Loucy (cell line): Measurements from ENCODE around the gene C19orf12.

Experiments used
- H2AFZ ChIP-seq: fragments of 200-600 bp; sonication (generic); 2 replicates; pipeline ENCODE4 v1.6.0; 2016; ENCODE audit warnings: antibody characterized with exemption, mild to moderate bottlenecking, low read length, moderate library complexity
- H3F3A ChIP-seq: fragments of 200-600 bp; 2 replicates; pipeline ENCODE4 v1.6.0; 2016; ENCODE audit warnings: antibody characterized with exemption, low read depth, mild to moderate bottlenecking
- H3K27me3 ChIP-seq: fragments of 200-600 bp; sonication (generic); 2 replicates; pipeline ENCODE4 v1.6.1; 2014; ENCODE audit warnings: low read length, mild to moderate bottlenecking; ENCODE audit not compliant: insufficient read depth, poor library complexity, severe bottlenecking
- H3K36me3 ChIP-seq: fragments of 200-600 bp; sonication (generic); 2 replicates; pipeline ENCODE4 v1.6.1; 2016; ENCODE audit warnings: low read length; ENCODE audit not compliant: insufficient read depth
- H3K4me1 ChIP-seq: fragments of 200-600 bp; sonication (generic); 2 replicates; pipeline ENCODE4 v1.5.1; 2014; ENCODE audit warnings: low read length, mild to moderate bottlenecking; ENCODE audit not compliant: insufficient read depth, poor library complexity, severe bottlenecking
- H3K4me2 ChIP-seq: fragments of 200-600 bp; sonication (generic); 2 replicates; pipeline ENCODE4 v1.6.0; 2014; ENCODE audit warnings: antibody characterized with exemption, low read length, low read depth, mild to moderate bottlenecking; ENCODE audit not compliant: poor library complexity, severe bottlenecking
- H3K4me3 ChIP-seq: fragments of 200-600 bp; sonication (generic); 2 replicates; pipeline ENCODE4 v1.5.1; 2014; ENCODE audit warnings: low read length, mild to moderate bottlenecking, mixed read lengths; ENCODE audit not compliant: poor library complexity, severe bottlenecking
- H3K79me2 ChIP-seq: fragments of 200-600 bp; sonication (generic); 2 replicates; pipeline ENCODE4 v1.6.1; 2014; ENCODE audit warnings: low read length; ENCODE audit not compliant: insufficient read depth
- H3K9ac ChIP-seq: fragments of 200-600 bp; sonication (generic); 2 replicates; pipeline ENCODE4 v1.6.0; 2014; ENCODE audit warnings: mild to moderate bottlenecking, low read depth, low read length, moderate library complexity; ENCODE audit not compliant: poor library complexity, severe bottlenecking
- H3K9me2 ChIP-seq: fragments of 200-600 bp; sonication (generic); replicated peaks from 2 replicates; pipeline ENCODE4 v1.6.1; 2016; ENCODE audit warnings: low read depth, low read length, mixed read lengths
- H3K9me3 ChIP-seq: fragments of 200-600 bp; sonication (generic); 2 replicates; pipeline ENCODE4 v1.6.1; 2014; ENCODE audit warnings: mild to moderate bottlenecking, antibody characterized with exemption, low read length, low read depth; ENCODE audit not compliant: insufficient read depth
- H4K20me1 ChIP-seq: fragments of 200-600 bp; sonication (generic); 2 replicates; pipeline ENCODE4 v1.6.0; 2014; ENCODE audit warnings: antibody characterized with exemption, low read length, mild to moderate bottlenecking; ENCODE audit not compliant: insufficient read depth, poor library complexity, severe bottlenecking
- CTCF ChIP-seq: fragments of 200-600 bp; sonication (generic); conservative IDR thresholded peaks from 2 replicates; pipeline ENCODE4 v1.5.1; 2014; ENCODE audit warnings: mild to moderate bottlenecking, antibody characterized with exemption, low read length
- EZH2phosphoT487 ChIP-seq: fragments of 200-600 bp; IDR thresholded peaks from 2 replicates; pipeline ENCODE4 v1.6.1; 2018; ENCODE audit warnings: antibody characterized with exemption, mild to moderate bottlenecking, moderate library complexity, borderline replicate concordance

C19orf12 gene

DNA sequence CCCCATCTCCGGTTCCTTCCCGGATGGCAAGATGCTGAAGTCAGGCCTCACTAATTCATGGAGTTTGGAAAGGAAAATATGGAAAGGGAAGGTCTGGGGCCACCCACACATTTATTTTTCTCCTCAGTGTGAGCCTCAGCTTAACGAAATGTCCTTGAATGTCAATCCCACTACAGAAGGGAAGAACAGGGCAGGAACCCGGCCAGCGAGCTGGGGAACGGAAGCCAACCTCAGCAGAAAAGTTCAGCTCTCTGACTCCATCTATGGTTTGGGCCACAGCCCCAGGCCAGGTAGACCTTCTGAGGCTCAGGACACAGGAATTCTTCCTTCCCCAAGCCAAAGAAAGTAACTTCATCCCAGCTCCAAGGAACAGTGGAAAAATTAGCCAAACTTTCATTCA, 8.4 kb downstream of the C19orf12 start:
- Histone ChIP-seq H2AFZ (no peak overlapping the region), H3K4me2 (no peak overlapping the region), H3K4me3 (no peak overlapping the region), H3K9ac (no peak overlapping the region), H3K79me2 (peaks cover 22% of the 10 kb centered on the region), H3K27me3 (no peaks in the 10 kb centered on the region), H3K9me3 (no peaks in the 10 kb centered on the region), H3K9me2 (no peaks in the 10 kb centered on the region), H4K20me1 (no peaks in the 10 kb centered on the region), H3F3A (no peaks in the 10 kb centered on the region), H3K36me3 (peaks cover 3% of the 10 kb centered on the region; the same call in 1 of the 2 replicates), H3K4me1 (peaks cover 6% of the 10 kb centered on the region)
- TF ChIP-seq EZH2phosphoT487 (no peak), CTCF (no peak)

GRCh38 chr19:29705706-29706105, 9.4 kb downstream of the C19orf12 start:
- H4K20me1 ChIP-seq = no peaks in the 10 kb centered on the region
- TF ChIP-seq CTCF = no peak
- no peak for TF ChIP-seq EZH2phosphoT487
- H3K4me1 ChIP-seq = no peaks in the 10 kb centered on the region
- H2AFZ ChIP-seq = no peak overlapping the region
- no peaks in the 10 kb centered on the region for H3K9me2 ChIP-seq
- H3K9ac ChIP-seq = no peak overlapping the region
- H3K9me3 ChIP-seq = no peaks in the 10 kb centered on the region
- H3K4me3 ChIP-seq = no peak overlapping the region
- no peaks in the 10 kb centered on the region for H3F3A ChIP-seq
- no peaks in the 10 kb centered on the region for H3K27me3 ChIP-seq
- peaks cover 3% of the 10 kb centered on the region; the same call in 1 of the 2 replicates for H3K36me3 ChIP-seq
- no peak overlapping the region for H3K4me2 ChIP-seq
- H3K79me2 ChIP-seq = peaks cover 14% of the 10 kb centered on the region

DNA sequence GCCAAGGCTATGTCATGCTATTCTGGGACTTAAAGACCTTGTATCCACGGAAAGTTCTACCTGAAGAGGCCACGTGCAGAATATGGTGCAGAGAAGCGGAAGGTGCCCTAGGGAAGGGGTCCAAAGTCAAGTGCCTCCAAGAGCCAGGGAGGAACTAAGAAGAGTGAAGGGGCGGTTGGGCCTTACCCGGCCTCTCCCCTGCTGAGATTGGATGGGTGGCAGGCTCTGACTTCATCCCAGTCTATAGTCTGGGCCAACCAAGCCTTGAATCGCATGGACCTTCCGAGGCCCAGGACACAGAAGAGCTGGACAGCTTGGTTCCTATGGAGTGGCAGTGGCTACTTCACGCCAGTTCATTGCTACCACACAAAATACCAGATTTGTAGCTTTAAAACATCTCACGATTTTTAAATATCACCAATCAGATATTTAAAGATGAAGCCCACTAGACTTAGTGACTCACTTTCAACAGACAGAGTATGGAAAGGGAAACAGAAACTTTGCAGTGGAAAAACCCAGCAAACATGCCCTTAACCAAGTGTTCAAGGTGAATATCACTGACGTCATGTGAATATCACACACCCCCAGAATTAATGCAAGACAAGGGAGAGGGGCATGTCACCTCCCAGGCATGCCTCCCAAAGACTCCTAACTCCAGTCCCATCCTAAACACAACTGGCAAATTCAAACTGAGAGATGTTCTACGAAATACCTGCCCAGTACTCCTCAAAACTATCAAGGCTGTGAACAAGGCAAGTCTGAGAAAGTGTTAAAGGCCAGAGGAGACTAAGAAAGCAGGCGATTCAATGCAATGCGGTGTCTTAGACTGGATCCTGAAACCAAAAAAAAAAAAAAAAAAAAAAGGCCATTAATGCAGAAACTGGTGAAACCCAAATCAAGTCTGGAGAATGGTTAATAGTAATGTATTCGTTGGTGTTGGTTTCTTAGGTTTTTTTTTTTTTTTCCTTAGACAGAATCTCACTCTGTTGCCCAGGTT, 10.2 kb downstream of the C19orf12 start:
- H3K4me2 ChIP-seq = no peak overlapping the region

More for the DNA sequence above, 10.2 kb downstream of the C19orf12 start:
- TF ChIP-seq CTCF = no peak
- TF ChIP-seq EZH2phosphoT487 = no peak
- H3K27me3 ChIP-seq = no peaks in the 10 kb centered on the region
- no peak overlapping the region for H3K4me3 ChIP-seq
- H3K36me3 ChIP-seq = peaks cover 3% of the 10 kb centered on the region; the same call in 1 of the 2 replicates
- no peak overlapping the region for H3K9ac ChIP-seq
- H3K9me2 ChIP-seq = no peaks in the 10 kb centered on the region
- H3K4me1 ChIP-seq = no peaks in the 10 kb centered on the region
- H2AFZ ChIP-seq = no peak overlapping the region
- no peaks in the 10 kb centered on the region for H3F3A ChIP-seq
- peaks cover 6% of the 10 kb centered on the region; the same call in 1 of the 2 replicates for H3K79me2 ChIP-seq
- no peaks in the 10 kb centered on the region for H3K9me3 ChIP-seq
- H4K20me1 ChIP-seq = no peaks in the 10 kb centered on the region
